H9 (cell line): ENCODE data around the gene ULK2. TPM values are rescaled to one million over a fixed set of nuclear protein-coding genes. Genes with fewer than 3 reads are reported as not detected.

ENCODE experiments used
- DNase-seq: peaks from one replicate; pipeline ENCODE4 v3.0.0-alpha.2; 2017
- H2AFZ ChIP-seq: one replicate; pipeline ENCODE4 v1.6.1; 2013; ENCODE audit warnings: mild to moderate bottlenecking, low read length, control low read depth, moderate library complexity
- H2AK5ac ChIP-seq: 2 replicates; pipeline ENCODE4 v1.6.1; 2013; ENCODE audit warnings: low read length, control low read depth, mixed read lengths; ENCODE audit not compliant: insufficient read length
- H2BK120ac ChIP-seq: one replicate; pipeline ENCODE4 v1.6.1; 2013; ENCODE audit warnings: low read depth, mild to moderate bottlenecking, low read length, control low read depth, inconsistent platforms; ENCODE audit not compliant: poor library complexity, severe bottlenecking
- H2BK12ac ChIP-seq: 2 replicates; pipeline ENCODE4 v1.6.1; 2013; ENCODE audit warnings: low read length, control low read depth, mixed read lengths, low read depth; ENCODE audit not compliant: insufficient read length
- H2BK15ac ChIP-seq: 2 replicates; pipeline ENCODE4 v1.6.1; 2013; ENCODE audit warnings: low read depth, low read length, control low read depth
- H2BK20ac ChIP-seq: one replicate; pipeline ENCODE4 v1.6.1; 2013; ENCODE audit warnings: low read depth, mild to moderate bottlenecking, low read length, control low read depth, inconsistent platforms; ENCODE audit not compliant: poor library complexity, severe bottlenecking
- H2BK5ac ChIP-seq: 2 replicates; pipeline ENCODE4 v1.6.1; 2013; ENCODE audit warnings: low read length, control low read depth, mixed read lengths; ENCODE audit not compliant: insufficient read length
- H3K14ac ChIP-seq: 2 replicates; pipeline ENCODE4 v1.6.1; 2013; ENCODE audit warnings: low read length, control low read depth; ENCODE audit not compliant: insufficient read depth
- H3K18ac ChIP-seq: 2 replicates; pipeline ENCODE4 v1.6.1; 2013; ENCODE audit warnings: low read depth, mild to moderate bottlenecking, mixed read lengths, low read length, control low read depth; ENCODE audit not compliant: insufficient read length
- H3K23ac ChIP-seq: 2 replicates; pipeline ENCODE4 v1.6.1; 2013; ENCODE audit warnings: low read length, control low read depth, mixed read lengths, low read depth; ENCODE audit not compliant: insufficient read length
- H3K23me2 ChIP-seq: 2 replicates; pipeline ENCODE4 v1.6.1; 2013; ENCODE audit warnings: low read depth, mild to moderate bottlenecking, mixed read lengths, low read length, control low read depth; ENCODE audit not compliant: insufficient read length, poor library complexity, severe bottlenecking
- H3K27ac ChIP-seq: 2 replicates; pipeline ENCODE4 v1.5.1; 2013; ENCODE audit warnings: low read length, control low read depth, mixed read lengths, low read depth; ENCODE audit not compliant: insufficient read length
- H3K27me3 ChIP-seq: 2 replicates; pipeline ENCODE4 v1.6.1; 2013; ENCODE audit warnings: low read length, control low read depth, inconsistent platforms; ENCODE audit not compliant: insufficient read depth
- H3K4ac ChIP-seq: 2 replicates; pipeline ENCODE4 v1.6.1; 2013; ENCODE audit warnings: low read depth, mild to moderate bottlenecking, control low read depth, inconsistent platforms, low read length, moderate library complexity
- H3K4me1 ChIP-seq: 2 replicates; pipeline ENCODE4 v1.6.1; 2013; ENCODE audit warnings: low read length, control low read depth, inconsistent platforms; ENCODE audit not compliant: insufficient read depth
- H3K4me2 ChIP-seq: 2 replicates; pipeline ENCODE4 v1.6.1; 2013; ENCODE audit warnings: low read length, control low read depth, mixed read lengths; ENCODE audit not compliant: insufficient read length, insufficient read depth
- H3K56ac ChIP-seq: 2 replicates; pipeline ENCODE4 v1.6.1; 2013; ENCODE audit warnings: low read depth, mild to moderate bottlenecking, mixed read lengths, low read length, control low read depth; ENCODE audit not compliant: insufficient read length
- H3K79me1 ChIP-seq: 2 replicates; pipeline ENCODE4 v1.6.1; 2013; ENCODE audit warnings: low read depth, mild to moderate bottlenecking, moderate library complexity, low read length, control low read depth, inconsistent platforms; ENCODE audit not compliant: insufficient read depth, poor library complexity, severe bottlenecking
- H3K79me2 ChIP-seq: 2 replicates; pipeline ENCODE4 v1.6.1; 2013; ENCODE audit warnings: low read length, control low read depth, inconsistent platforms; ENCODE audit not compliant: insufficient read depth
- H3K9ac ChIP-seq: 2 replicates; pipeline ENCODE4 v1.6.1; 2013; ENCODE audit warnings: low read length, control low read depth, mixed read lengths; ENCODE audit not compliant: insufficient read length; ENCODE audit errors: extremely low read depth
- H3K9me3 ChIP-seq: one replicate; pipeline ENCODE4 v1.6.1; 2013; ENCODE audit warnings: low read depth, low read length, inconsistent platforms; ENCODE audit not compliant: control insufficient read depth
- H3T11ph ChIP-seq: one replicate; pipeline ENCODE4 v1.6.1; 2013; ENCODE audit warnings: mild to moderate bottlenecking, low read length, control low read depth, inconsistent platforms
- H4K20me1 ChIP-seq: one replicate; pipeline ENCODE4 v1.6.1; 2013; ENCODE audit not compliant: control insufficient read depth, insufficient read length, insufficient read depth
- H4K5ac ChIP-seq: 2 replicates; pipeline ENCODE4 v1.6.1; 2013; ENCODE audit warnings: low read depth, mild to moderate bottlenecking, mixed read lengths, low read length, control low read depth; ENCODE audit not compliant: insufficient read length
- H4K8ac ChIP-seq: replicated peaks from 2 replicates; pipeline ENCODE4 v1.6.1; 2013; ENCODE audit warnings: low read length, control low read depth, mixed read lengths, low read depth; ENCODE audit not compliant: insufficient read length
- H4K91ac ChIP-seq: 2 replicates; pipeline ENCODE4 v1.6.1; 2013; ENCODE audit warnings: low read depth, mild to moderate bottlenecking, moderate library complexity, mixed read lengths, low read length, control low read depth; ENCODE audit not compliant: insufficient read length
- H3K27ac Mint-ChIP-seq, 3 experiments: 2 replicates in 2 of 3; 3 replicates in 1 of 3; pipeline ENCODE4 v1.8.0; 2020 to 2021; ENCODE audit warnings: mixed read lengths in 3 of 3, mild to moderate bottlenecking in 1 of 3, moderate library complexity in 1 of 3
- H3K27me3 Mint-ChIP-seq: 2 replicates; pipeline ENCODE4 v1.8.0; 2021; ENCODE audit warnings: low read depth, mild to moderate bottlenecking, moderate library complexity, mixed read lengths
- H3K36me3 Mint-ChIP-seq, 3 experiments: 2 replicates in 2 of 3; 3 replicates in 1 of 3; pipeline ENCODE4 v1.8.0; 2020 to 2021; ENCODE audit warnings: low read depth in 3 of 3, mixed read lengths in 3 of 3; ENCODE audit not compliant: insufficient read depth in 1 of 3
- H3K4me1 Mint-ChIP-seq, 2 experiments: 2 replicates each; pipeline ENCODE4 v1.8.0; 2020; ENCODE audit warnings: mixed read lengths in 2 of 2
- H3K4me3 Mint-ChIP-seq, 2 experiments: 2 replicates in 1 of 2; 3 replicates in 1 of 2; pipeline ENCODE4 v1.8.0; 2020 to 2021; ENCODE audit warnings: mild to moderate bottlenecking in 2 of 2, mixed read lengths in 2 of 2, moderate library complexity in 1 of 2
- H3K9me3 Mint-ChIP-seq, 2 experiments: 2 replicates in 1 of 2; 3 replicates in 1 of 2; pipeline ENCODE4 v1.8.0; 2020; ENCODE audit warnings: mild to moderate bottlenecking in 2 of 2, mixed read lengths in 2 of 2, moderate library complexity in 1 of 2
- CTCF ChIP-seq: fragments of 200-600 bp; sonication (generic); conservative IDR thresholded peaks from 3 replicates; pipeline ENCODE4 v1.8.0; 2021; ENCODE audit warnings: antibody characterized with exemption, mild to moderate bottlenecking
- WGBS: extraction: QIAGEN DNeasy Blood & Tissue Kit; methylation state at CpG from one replicate; pipeline ENCODE4 v1.1.7; 2013; ENCODE audit warnings: missing lambda C conversion rate, low lambda C conversion rate, mixed read lengths; ENCODE audit not compliant: insufficient read length; ENCODE audit errors: extremely low coverage; 5-methylcytosine and 5-hydroxymethylcytosine counted together
- total RNA-seq: library from RNA; stranded (reverse); gene quantifications from 2 replicates; pipeline ENCODE4 v1.2.1, GENCODE V29; 2021

Gene ULK2
- total RNA-seq, 1 experiment from 2014 or later, result 11.5 TPM

DNA sequence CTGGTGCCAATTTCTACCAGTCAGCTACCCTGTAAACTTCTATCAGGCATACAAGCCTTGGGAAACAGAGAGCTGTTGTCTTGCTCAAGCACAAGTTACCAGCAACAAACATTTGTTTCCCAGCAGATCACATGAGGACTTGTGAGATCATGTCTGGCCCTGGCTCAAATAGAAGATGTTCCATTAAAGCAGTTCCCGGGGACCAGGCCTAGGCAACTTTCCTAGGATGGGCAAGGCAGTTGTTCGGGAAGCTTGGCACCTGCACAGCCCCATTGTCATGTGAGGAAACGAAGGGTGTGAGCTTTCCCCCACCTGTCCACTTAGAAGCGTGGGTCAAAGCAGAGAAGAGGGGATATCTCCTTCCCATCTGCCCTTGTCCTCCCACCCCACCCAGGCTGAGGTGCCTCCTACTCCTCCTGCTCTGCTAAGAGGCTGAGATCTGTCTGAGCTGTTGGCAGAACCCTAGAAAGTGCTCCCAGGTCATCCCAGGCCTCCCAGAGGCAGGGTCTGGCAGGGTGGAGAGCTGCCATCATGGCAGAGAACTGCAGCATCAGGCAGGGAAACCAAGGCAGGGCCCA is 140.1 kb downstream of the ULK2 start:
- H3K4me1 Mint-ChIP-seq, result no peaks in the 10 kb centered on the region
- Histone ChIP-seq H2AK5ac (no peak overlapping the region), H2BK12ac (no peak overlapping the region), H3K4me2 (no peak overlapping the region), H3K27me3 (no peaks in the 10 kb centered on the region), H3K4me1 (no peaks in the 10 kb centered on the region), H3K9me3 (no peaks in the 10 kb centered on the region), H2BK20ac (no peak overlapping the region), H4K91ac (no peak overlapping the region), H3K4ac (no peak overlapping the region), H3K23me2 (no peaks in the 10 kb centered on the region), H2BK120ac (no peak overlapping the region), H3K56ac (no peak overlapping the region), H3K27ac (no peak overlapping the region), H2BK15ac (no peak overlapping the region), H3T11ph (no peak overlapping the region), H3K79me2 (no peaks in the 10 kb centered on the region), H3K79me1 (no peaks in the 10 kb centered on the region), H2BK5ac (no peak overlapping the region), H3K9ac (no peak overlapping the region), H4K8ac (no peak overlapping the region), H3K23ac (no peak overlapping the region), H2AFZ (no peak overlapping the region), H4K20me1 (no peaks in the 10 kb centered on the region), H4K5ac (no peak overlapping the region), H3K14ac (no peak overlapping the region), H3K18ac (no peak overlapping the region)
- H3K4me3 Mint-ChIP-seq, result no peak overlapping the region
- no peak for DNase-seq
- no CpG with 5 or more reads among the region's 4 CpGs for WGBS
- H3K9me3 Mint-ChIP-seq, result no peaks in the 10 kb centered on the region
- no peak overlapping the region for H3K27ac Mint-ChIP-seq
- TF ChIP-seq CTCF, result no peak
- peaks cover 4% of the 10 kb centered on the region for H3K27me3 Mint-ChIP-seq
- H3K36me3 Mint-ChIP-seq, result no peaks in the 10 kb centered on the region
